B cell (primary cell): Measurements from ENCODE around the gene CHST3. TPM values are rescaled to one million over a fixed set of nuclear protein-coding genes. Genes with fewer than 3 reads are reported as not detected.

ENCODE experiments used
- ATAC-seq: fragments of 200-7000 bp; cut with Tn5 transposase; one replicate; pipeline ENCODE4 v1.10.0; 2021; ENCODE audit warnings: low read depth, mild to moderate bottlenecking, moderate number of reproducible peaks, moderate library complexity
- CTCF ChIA-PET: fragments of 350-600 bp; sonication (Branson Sonifier 250); formaldehyde crosslinking; loops from one replicate; lab custom pipeline; 2021; ENCODE audit warnings: antibody characterized with exemption, inconsistent platforms; lab: Charles Lee
- POLR2A ChIA-PET: fragments of 350-600 bp; sonication (Branson Sonifier 250); formaldehyde crosslinking; loops from one replicate; lab custom pipeline; 2021; ENCODE audit warnings: antibody characterized with exemption; lab: Charles Lee
- DNase-seq: peaks from one replicate; pipeline ENCODE4 v3.0.0; 2013
- H2AFZ ChIP-seq: 2 replicates; pipeline ENCODE4 v1.6.1; 2012; ENCODE audit warnings: mild to moderate bottlenecking, low read depth, low read length; ENCODE audit not compliant: insufficient read depth, poor library complexity, severe bottlenecking
- H3K27ac ChIP-seq, 2 donors: 1 replicate in 1 of 2; 2 replicates in 1 of 2; pipeline ENCODE4 v1.5.1; 2012 to 2013; ENCODE audit warnings: low read length in 2 of 2, mild to moderate bottlenecking in 2 of 2, moderate library complexity in 1 of 2
- H3K27me3 ChIP-seq, 4 experiments: fragments of 200-600 bp in 1 of 4; sonication (generic) in 1 of 4; replicated peaks in 1 of 4; 1 replicate in 2 of 4; 2 replicates in 2 of 4; pipeline versions ENCODE4 v1.6.1 to v1.7.0; 2013 to 2016; ENCODE audit warnings: low read length in 3 of 4, mild to moderate bottlenecking in 2 of 4, mixed read lengths in 1 of 4, moderate library complexity in 1 of 4; ENCODE audit not compliant: insufficient read depth in 4 of 4, control insufficient read depth in 3 of 4; ENCODE audit errors: control extremely low read depth in 1 of 4
- H3K36me3 ChIP-seq, 2 experiments: replicated peaks in 1 of 2; 1 replicate in 1 of 2; 2 replicates in 1 of 2; pipeline versions ENCODE4 v1.6.1 to v1.7.1; 2013; ENCODE audit warnings: low read length in 1 of 2; ENCODE audit not compliant: insufficient read depth in 2 of 2, control insufficient read depth in 1 of 2; ENCODE audit errors: control extremely low read depth in 1 of 2, extremely low read depth in 1 of 2
- H3K4me1 ChIP-seq, 2 donors: fragments of 200-600 bp in 1 of 2; sonication (generic) in 1 of 2; 1 replicate in 1 of 2; 2 replicates in 1 of 2; pipeline versions ENCODE4 v1.5.1 to v1.6.1; 2013 to 2017; ENCODE audit warnings: low read length in 2 of 2; ENCODE audit not compliant: control insufficient read depth in 2 of 2, insufficient read depth in 2 of 2
- H3K4me2 ChIP-seq: replicated peaks from 2 replicates; pipeline ENCODE3; 2012; ENCODE audit warnings: mild to moderate bottlenecking, low read depth, low read length; ENCODE audit not compliant: poor library complexity, severe bottlenecking
- H3K4me3 ChIP-seq, 5 experiments: fragments of 200-600 bp in 1 of 5; sonication (generic) in 1 of 5; 1 replicate in 3 of 5; 2 replicates in 2 of 5; pipeline versions ENCODE4 v1.5.1 to v1.7.0; 2011 to 2016; ENCODE audit warnings: low read length in 4 of 5, mild to moderate bottlenecking in 4 of 5, low read depth in 2 of 5, control low read depth in 1 of 5, moderate library complexity in 1 of 5; ENCODE audit not compliant: insufficient read depth in 1 of 5; ENCODE audit errors: control extremely low read depth in 1 of 5, extremely low read depth in 1 of 5
- H3K79me2 ChIP-seq: fragments of 200-600 bp; sonication (generic); one replicate; pipeline ENCODE4 v1.6.0; 2016; ENCODE audit warnings: low read length; ENCODE audit not compliant: control insufficient read depth, insufficient read depth
- H3K9ac ChIP-seq: fragments of 200-600 bp; sonication (generic); 2 replicates; pipeline ENCODE4 v1.6.1; 2017; ENCODE audit warnings: mild to moderate bottlenecking, low read length, moderate library complexity
- H3K9me3 ChIP-seq, 3 donors: one replicate each; pipeline versions ENCODE4 v1.6.1 to v1.7.1; 2013; ENCODE audit warnings: low read length in 2 of 3; ENCODE audit not compliant: control insufficient read depth in 2 of 3, insufficient read depth in 1 of 3; ENCODE audit errors: control extremely low read depth in 1 of 3
- H4K20me1 ChIP-seq: 2 replicates; pipeline ENCODE4 v1.6.0; 2012; ENCODE audit warnings: mild to moderate bottlenecking, low read length; ENCODE audit not compliant: insufficient read depth, control insufficient read depth, poor library complexity, severe bottlenecking
- H3K27ac Mint-ChIP-seq: one replicate; pipeline ENCODE4 v1.8.0; 2021; ENCODE audit warnings: mixed read lengths
- H3K27me3 Mint-ChIP-seq: one replicate; pipeline ENCODE4 v1.8.0; 2021; ENCODE audit warnings: mixed read lengths
- H3K4me1 Mint-ChIP-seq: one replicate; pipeline ENCODE4 v1.8.0; 2021; ENCODE audit warnings: mixed read lengths
- H3K4me3 Mint-ChIP-seq: one replicate; pipeline ENCODE4 v1.8.0; 2021; ENCODE audit warnings: mixed read lengths
- H3K9me3 Mint-ChIP-seq: one replicate; pipeline ENCODE4 v1.8.0; 2022; ENCODE audit warnings: mixed read lengths; ENCODE audit not compliant: insufficient read depth
- CTCF ChIP-seq: fragments of 200-600 bp; IDR thresholded peaks from one replicate; pipeline ENCODE4 v1.8.0; 2022; ENCODE audit warnings: antibody characterized with exemption, mild to moderate bottlenecking
- EZH2 ChIP-seq: IDR thresholded peaks from 2 replicates; pipeline ENCODE4 v1.6.1; 2012; ENCODE audit warnings: borderline replicate concordance, low read depth, mild to moderate bottlenecking, moderate library complexity, low read length; ENCODE audit not compliant: insufficient read depth, poor library complexity, severe bottlenecking
- WGBS: methylation state at CpG from one replicate; pipeline ENCODE4 v1.1.5; 2013; ENCODE audit warnings: missing lambda C conversion rate; ENCODE audit not compliant: insufficient coverage; 5-methylcytosine and 5-hydroxymethylcytosine counted together
- intact Hi-C: fragments of 100-400 bp; cut with micrococcal nuclease; formaldehyde crosslinking; loops from one replicate; pipeline ENCODE4 v1.10.0; 2022
- polyA plus RNA-seq: library from polyadenylated mRNA; depleted of rRNA; stranded (reverse); fragments of >200 nt; gene quantifications from 2 replicates; pipeline ENCODE4 v1.2.3, GENCODE V29; 2012
- total RNA-seq, 2 donors: library from RNA; stranded (reverse); fragments of 120-200 nt in 1 of 2; gene quantifications; 1 replicate in 1 of 2; 2 replicates in 1 of 2; pipeline versions ENCODE4 v1.2.3 to v1.2.4, GENCODE V29; 2013 to 2022

The CHST3 gene
- total and polyA plus RNA-seq, 2 donors (not counting 1 experiment from before 2014, with no cell fraction given), result 0.01 TPM; not detected in 1

- no peak overlapping the region for H3K4me3 Mint-ChIP-seq
- H3K4me3 ChIP-seq, result no peak overlapping the region
- ATAC-seq, result no peak
- TF ChIP-seq CTCF, result no peak
- H4K20me1 ChIP-seq, result no peaks in the 10 kb centered on the region
- H3K27ac ChIP-seq, result no peak overlapping the region
- peaks cover 0 to 19% (median 0%) of the 10 kb centered on the region in 4 experiments for H3K27me3 ChIP-seq
- ChIA-PET POLR2A (no interaction called here), CTCF (interaction anchor here (0.9 kb wide), 1 partner anchor 14 kb away, joined by 3 read pairs; no protein-coding TSS in a partner anchor)
- no peaks in the 10 kb centered on the region for H3K4me1 Mint-ChIP-seq
- no peaks in the 10 kb centered on the region for H3K36me3 ChIP-seq
- no peaks in the 10 kb centered on the region for H3K9me3 ChIP-seq
- intact Hi-C loops, result no loop called here
- DNase-seq, result no peak
- WGBS, result 100% methylated on average over 2 of the region's 4 CpGs
- no peak overlapping the region for H3K9ac ChIP-seq
- no peaks in the 10 kb centered on the region for H3K9me3 Mint-ChIP-seq
- no peak overlapping the region for H3K27ac Mint-ChIP-seq
- no peaks in the 10 kb centered on the region for H3K79me2 ChIP-seq
- H3K4me1 ChIP-seq, result no peaks in the 10 kb centered on the region
- peaks cover 10% of the 10 kb centered on the region for H3K27me3 Mint-ChIP-seq
- no peak overlapping the region for H3K4me2 ChIP-seq
- no peak overlapping the region for H2AFZ ChIP-seq
These were observed 70.6 kb downstream of the CHST3 start for GRCh38 chr10:72034761-72035160.

GRCh38 chr10:72035252-72035887 is 71.2 kb downstream of the CHST3 start:
- H3K27ac Mint-ChIP-seq, result no peak overlapping the region
- H3K4me1 ChIP-seq, result no peaks in the 10 kb centered on the region
- H3K79me2 ChIP-seq, result no peaks in the 10 kb centered on the region
- no peak for DNase-seq
- no peaks in the 10 kb centered on the region for H4K20me1 ChIP-seq
- ChIA-PET POLR2A (no interaction called here), CTCF (interaction anchor here (0.9 kb wide), 1 partner anchor 14 kb away, joined by 3 read pairs; no protein-coding TSS in a partner anchor)
- H3K4me3 ChIP-seq, result no peak overlapping the region
- no peaks in the 10 kb centered on the region for H3K9me3 ChIP-seq
- no peak overlapping the region for H2AFZ ChIP-seq
- H3K4me3 Mint-ChIP-seq, result no peak overlapping the region
- 97% methylated on average over 13 of the region's 13 CpGs for WGBS
- H3K4me1 Mint-ChIP-seq, result no peaks in the 10 kb centered on the region
- H3K36me3 ChIP-seq, result no peaks in the 10 kb centered on the region
- H3K27me3 Mint-ChIP-seq, result peaks cover 8% of the 10 kb centered on the region
- H3K4me2 ChIP-seq, result no peak overlapping the region
- intact Hi-C loops, result no loop called here
- H3K27me3 ChIP-seq, result peaks cover 0 to 17% (median 0%) of the 10 kb centered on the region in 4 experiments
- no peak for TF ChIP-seq EZH2
- H3K9ac ChIP-seq, result no peak overlapping the region
- no peaks in the 10 kb centered on the region for H3K9me3 Mint-ChIP-seq
- H3K27ac ChIP-seq, result no peak overlapping the region
- no peak for ATAC-seq
